ENCODE measurements around the gene HOXD8.

- TF ChIP-seq, protein P1, sequence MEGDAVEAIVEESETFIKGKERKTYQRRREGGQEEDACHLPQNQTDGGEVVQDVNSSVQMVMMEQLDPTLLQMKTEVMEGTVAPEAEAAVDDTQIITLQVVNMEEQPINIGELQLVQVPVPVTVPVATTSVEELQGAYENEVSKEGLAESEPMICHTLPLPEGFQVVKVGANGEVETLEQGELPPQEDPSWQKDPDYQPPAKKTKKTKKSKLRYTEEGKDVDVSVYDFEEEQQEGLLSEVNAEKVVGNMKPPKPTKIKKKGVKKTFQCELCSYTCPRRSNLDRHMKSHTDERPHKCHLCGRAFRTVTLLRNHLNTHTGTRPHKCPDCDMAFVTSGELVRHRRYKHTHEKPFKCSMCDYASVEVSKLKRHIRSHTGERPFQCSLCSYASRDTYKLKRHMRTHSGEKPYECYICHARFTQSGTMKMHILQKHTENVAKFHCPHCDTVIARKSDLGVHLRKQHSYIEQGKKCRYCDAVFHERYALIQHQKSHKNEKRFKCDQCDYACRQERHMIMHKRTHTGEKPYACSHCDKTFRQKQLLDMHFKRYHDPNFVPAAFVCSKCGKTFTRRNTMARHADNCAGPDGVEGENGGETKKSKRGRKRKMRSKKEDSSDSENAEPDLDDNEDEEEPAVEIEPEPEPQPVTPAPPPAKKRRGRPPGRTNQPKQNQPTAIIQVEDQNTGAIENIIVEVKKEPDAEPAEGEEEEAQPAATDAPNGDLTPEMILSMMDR (conservative IDR thresholded peaks at IDR 0.05; ENCODE audit: low read depth, low read length) = no peak
- TF ChIP-seq EZH2 (IDR thresholded peaks at IDR 0.05; ENCODE audit: low read length, unreplicated experiment) (no peak), EZH2phosphoT487 (IDR thresholded peaks at IDR 0.05; ENCODE audit: borderline replicate concordance, low read length) (no peak)
These were observed 1.1 kb upstream of the HOXD8 start for GRCh38 chr2:176128172-176128981.
